ENCODE results near the gene DNAL1. TPM values are rescaled to one million over a fixed set of nuclear protein-coding genes. Genes with fewer than 3 reads are reported as not detected.
A peak's percentile ranks its signal among the peaks of the same experiment; 100 is the strongest.

The DNAL1 gene
- total and polyA plus RNA-seq, 2 of the 13 experiments (the other 11 are each of a cell fraction or from before 2014, with no cell fraction given) = 1.4 to 13.3 TPM

DNA sequence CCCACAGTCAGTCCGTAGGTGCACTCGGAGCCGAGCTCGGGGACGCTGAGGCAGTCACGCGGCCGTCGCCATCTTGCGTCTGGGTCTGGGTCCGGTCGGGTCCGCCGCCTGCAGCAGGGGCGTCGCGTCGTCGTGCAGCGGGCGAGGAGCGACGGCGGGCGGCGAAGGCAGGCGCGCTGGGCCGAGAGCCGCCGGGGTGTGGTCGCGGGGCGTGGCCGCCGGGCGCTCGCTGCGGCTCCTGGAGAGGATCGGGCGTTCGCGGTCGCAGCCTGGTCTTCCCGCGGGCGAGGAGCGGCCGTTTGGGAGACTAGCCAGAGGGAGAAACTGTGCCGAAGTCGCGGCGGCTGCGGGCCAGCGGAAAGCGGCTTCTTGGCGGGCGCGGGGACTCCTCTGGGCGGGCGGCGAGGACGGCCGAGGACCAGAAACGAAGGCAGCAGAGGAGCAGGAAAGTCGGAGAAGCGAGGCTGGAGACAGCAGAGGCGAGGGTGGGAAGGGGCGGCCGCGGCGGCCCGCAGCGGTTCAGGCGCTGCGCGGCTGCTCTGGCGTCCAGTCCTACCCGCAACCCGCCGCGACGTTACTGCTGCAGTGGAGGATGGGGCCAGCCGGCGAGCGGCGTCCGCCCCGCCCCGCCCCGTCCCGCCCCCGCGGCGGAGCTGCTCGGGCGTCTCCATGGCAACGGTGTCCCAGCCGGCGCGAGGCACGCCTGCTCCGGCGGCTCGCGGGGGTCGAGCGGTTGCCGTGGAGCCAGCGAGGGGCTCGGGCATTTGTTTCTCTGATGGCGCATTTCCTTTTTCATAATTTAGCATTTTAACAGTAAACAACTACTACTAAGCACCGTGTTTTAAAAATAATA lies 69.2 kb downstream of the DNAL1 start, which contains the start of gene PNMA1 (continued):
- TF ChIP-seq, protein P1, sequence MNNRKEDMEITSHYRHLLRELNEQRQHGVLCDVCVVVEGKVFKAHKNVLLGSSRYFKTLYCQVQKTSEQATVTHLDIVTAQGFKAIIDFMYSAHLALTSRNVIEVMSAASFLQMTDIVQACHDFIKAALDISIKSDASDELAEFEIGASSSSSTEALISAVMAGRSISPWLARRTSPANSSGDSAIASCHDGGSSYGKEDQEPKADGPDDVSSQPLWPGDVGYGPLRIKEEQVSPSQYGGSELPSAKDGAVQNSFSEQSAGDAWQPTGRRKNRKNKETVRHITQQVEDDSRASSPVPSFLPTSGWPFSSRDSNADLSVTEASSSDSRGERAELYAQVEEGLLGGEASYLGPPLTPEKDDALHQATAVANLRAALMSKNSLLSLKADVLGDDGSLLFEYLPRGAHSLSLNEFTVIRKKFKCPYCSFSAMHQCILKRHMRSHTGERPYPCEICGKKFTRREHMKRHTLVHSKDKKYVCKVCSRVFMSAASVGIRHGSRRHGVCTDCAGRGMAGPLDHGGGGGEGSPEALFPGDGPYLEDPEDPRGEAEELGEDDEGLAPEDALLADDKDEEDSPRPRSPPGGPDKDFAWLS (CRISPR knock-in tag; IDR thresholded peaks at IDR 0.05; ENCODE audit: borderline replicate concordance) = no peak
- TF ChIP-seq ZNF616 (CRISPR knock-in tag; IDR thresholded peaks at IDR 0.05; ENCODE audit: low read depth) (peak; percentile 91; the same call in 1 of the 2 replicates), PHF21A (CRISPR knock-in tag; IDR thresholded peaks at IDR 0.05) (no peak), SRY (CRISPR knock-in tag; IDR thresholded peaks at IDR 0.05) (peak; percentile 95), ZNF629 (CRISPR knock-in tag; conservative IDR thresholded peaks at IDR 0.05) (0 out of 2 replicates have a peak, but pooled peaks have one; percentile 11), ISX (CRISPR knock-in tag; conservative IDR thresholded peaks at IDR 0.05) (no peak), JUND (CRISPR knock-in tag; IDR thresholded peaks at IDR 0.05) (no peak), KLF12 (CRISPR knock-in tag; IDR thresholded peaks at IDR 0.05; ENCODE audit: borderline replicate concordance) (peak; percentile 94), EP300 (IDR thresholded peaks at IDR 0.05; ENCODE audit: low read depth in 2 of 2, low read length in 2 of 2) (no peak), EP300 (CRISPR knock-in tag; IDR thresholded peaks at IDR 0.05; ENCODE audit: borderline replicate concordance) (no peak), MED13 (CRISPR knock-in tag; IDR thresholded peaks at IDR 0.05) (no peak), RFXANK (CRISPR knock-in tag; IDR thresholded peaks at IDR 0.05) (no peak), ZNF263 (CRISPR knock-in tag; IDR thresholded peaks at IDR 0.05) (peak; percentile 26; the same call in 1 of the 2 replicates)
- TF ChIP-seq, protein P2, sequence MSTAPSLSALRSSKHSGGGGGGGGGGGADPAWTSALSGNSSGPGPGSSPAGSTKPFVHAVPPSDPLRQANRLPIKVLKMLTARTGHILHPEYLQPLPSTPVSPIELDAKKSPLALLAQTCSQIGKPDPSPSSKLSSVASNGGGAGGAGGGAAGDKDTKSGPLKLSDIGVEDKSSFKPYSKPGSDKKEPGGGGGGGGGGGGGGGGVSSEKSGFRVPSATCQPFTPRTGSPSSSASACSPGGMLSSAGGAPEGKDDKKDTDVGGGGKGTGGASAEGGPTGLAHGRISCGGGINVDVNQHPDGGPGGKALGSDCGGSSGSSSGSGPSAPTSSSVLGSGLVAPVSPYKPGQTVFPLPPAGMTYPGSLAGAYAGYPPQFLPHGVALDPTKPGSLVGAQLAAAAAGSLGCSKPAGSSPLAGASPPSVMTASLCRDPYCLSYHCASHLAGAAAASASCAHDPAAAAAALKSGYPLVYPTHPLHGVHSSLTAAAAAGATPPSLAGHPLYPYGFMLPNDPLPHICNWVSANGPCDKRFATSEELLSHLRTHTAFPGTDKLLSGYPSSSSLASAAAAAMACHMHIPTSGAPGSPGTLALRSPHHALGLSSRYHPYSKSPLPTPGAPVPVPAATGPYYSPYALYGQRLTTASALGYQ (CRISPR knock-in tag; IDR thresholded peaks at IDR 0.05) = no peak
- TF ChIP-seq, protein P3, sequence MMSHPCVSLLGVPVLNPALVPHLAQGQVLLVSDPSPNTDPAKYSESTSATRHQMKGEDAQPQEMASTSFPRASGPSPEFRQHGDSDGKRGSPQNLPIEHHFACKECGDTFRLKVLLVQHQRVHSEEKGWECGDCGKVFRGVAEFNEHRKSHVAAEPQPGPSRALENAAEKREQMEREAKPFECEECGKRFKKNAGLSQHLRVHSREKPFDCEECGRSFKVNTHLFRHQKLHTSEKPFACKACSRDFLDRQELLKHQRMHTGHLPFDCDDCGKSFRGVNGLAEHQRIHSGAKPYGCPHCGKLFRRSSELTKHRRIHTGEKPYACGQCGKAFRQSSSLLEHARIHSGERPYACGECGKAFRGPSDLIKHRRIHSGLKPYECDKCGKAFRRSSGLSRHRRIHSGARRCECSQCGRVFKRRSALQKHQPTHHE (CRISPR knock-in tag; IDR thresholded peaks at IDR 0.05; ENCODE audit: borderline replicate concordance) = peak; percentile 41; the same call in 1 of the 2 replicates
- TF ChIP-seq, protein P4, sequence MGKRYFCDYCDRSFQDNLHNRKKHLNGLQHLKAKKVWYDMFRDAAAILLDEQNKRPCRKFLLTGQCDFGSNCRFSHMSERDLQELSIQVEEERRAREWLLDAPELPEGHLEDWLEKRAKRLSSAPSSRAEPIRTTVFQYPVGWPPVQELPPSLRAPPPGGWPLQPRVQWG (CRISPR knock-in tag; IDR thresholded peaks at IDR 0.05; ENCODE audit: borderline replicate concordance, low read depth) = no peak
- TF ChIP-seq, protein P5, sequence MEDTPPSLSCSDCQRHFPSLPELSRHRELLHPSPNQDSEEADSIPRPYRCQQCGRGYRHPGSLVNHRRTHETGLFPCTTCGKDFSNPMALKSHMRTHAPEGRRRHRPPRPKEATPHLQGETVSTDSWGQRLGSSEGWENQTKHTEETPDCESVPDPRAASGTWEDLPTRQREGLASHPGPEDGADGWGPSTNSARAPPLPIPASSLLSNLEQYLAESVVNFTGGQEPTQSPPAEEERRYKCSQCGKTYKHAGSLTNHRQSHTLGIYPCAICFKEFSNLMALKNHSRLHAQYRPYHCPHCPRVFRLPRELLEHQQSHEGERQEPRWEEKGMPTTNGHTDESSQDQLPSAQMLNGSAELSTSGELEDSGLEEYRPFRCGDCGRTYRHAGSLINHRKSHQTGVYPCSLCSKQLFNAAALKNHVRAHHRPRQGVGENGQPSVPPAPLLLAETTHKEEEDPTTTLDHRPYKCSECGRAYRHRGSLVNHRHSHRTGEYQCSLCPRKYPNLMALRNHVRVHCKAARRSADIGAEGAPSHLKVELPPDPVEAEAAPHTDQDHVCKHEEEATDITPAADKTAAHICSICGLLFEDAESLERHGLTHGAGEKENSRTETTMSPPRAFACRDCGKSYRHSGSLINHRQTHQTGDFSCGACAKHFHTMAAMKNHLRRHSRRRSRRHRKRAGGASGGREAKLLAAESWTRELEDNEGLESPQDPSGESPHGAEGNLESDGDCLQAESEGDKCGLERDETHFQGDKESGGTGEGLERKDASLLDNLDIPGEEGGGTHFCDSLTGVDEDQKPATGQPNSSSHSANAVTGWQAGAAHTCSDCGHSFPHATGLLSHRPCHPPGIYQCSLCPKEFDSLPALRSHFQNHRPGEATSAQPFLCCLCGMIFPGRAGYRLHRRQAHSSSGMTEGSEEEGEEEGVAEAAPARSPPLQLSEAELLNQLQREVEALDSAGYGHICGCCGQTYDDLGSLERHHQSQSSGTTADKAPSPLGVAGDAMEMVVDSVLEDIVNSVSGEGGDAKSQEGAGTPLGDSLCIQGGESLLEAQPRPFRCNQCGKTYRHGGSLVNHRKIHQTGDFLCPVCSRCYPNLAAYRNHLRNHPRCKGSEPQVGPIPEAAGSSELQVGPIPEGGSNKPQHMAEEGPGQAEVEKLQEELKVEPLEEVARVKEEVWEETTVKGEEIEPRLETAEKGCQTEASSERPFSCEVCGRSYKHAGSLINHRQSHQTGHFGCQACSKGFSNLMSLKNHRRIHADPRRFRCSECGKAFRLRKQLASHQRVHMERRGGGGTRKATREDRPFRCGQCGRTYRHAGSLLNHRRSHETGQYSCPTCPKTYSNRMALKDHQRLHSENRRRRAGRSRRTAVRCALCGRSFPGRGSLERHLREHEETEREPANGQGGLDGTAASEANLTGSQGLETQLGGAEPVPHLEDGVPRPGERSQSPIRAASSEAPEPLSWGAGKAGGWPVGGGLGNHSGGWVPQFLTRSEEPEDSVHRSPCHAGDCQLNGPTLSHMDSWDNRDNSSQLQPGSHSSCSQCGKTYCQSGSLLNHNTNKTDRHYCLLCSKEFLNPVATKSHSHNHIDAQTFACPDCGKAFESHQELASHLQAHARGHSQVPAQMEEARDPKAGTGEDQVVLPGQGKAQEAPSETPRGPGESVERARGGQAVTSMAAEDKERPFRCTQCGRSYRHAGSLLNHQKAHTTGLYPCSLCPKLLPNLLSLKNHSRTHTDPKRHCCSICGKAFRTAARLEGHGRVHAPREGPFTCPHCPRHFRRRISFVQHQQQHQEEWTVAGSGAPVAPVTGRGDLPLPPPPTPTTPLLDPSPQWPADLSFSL (CRISPR knock-in tag; IDR thresholded peaks at IDR 0.05) = no peak

Measured in HepG2 (cell line).